HG03280 (cell line): ENCODE data around the gene DTYMK.

ENCODE experiments used
- ATAC-seq: cut with Tn5 transposase; IDR thresholded peaks from one replicate; pipeline ENCODE4 v1.9.1; 2021; ENCODE audit warnings: mild to moderate bottlenecking, moderate library complexity; ENCODE audit not compliant: unreplicated experiment

The DTYMK gene

GRCh38 chr2:241627675-241628074 lies 58.9 kb downstream of the DTYMK start:
- no peak for ATAC-seq
